ENCODE measurements around the gene ANKIB1. TPM values are rescaled to one million over a fixed set of nuclear protein-coding genes. Genes with fewer than 3 reads are reported as not detected.

ANKIB1 gene
- total RNA-seq, 1 donor from 2014 or later, result 50.1 TPM

- peak overlapping the region; percentile 24 for H3K27ac ChIP-seq
Observed at GRCh38 chr7:92295391-92295790, 49.6 kb downstream of the ANKIB1 start.

GRCh38 chr7:92296235-92296634, 50.5 kb downstream of the ANKIB1 start:
- Histone ChIP-seq H3K4me1 (peaks cover 11% of the 10 kb centered on the region), H3K27ac (no peak overlapping the region), H3K36me3 (no peaks in the 10 kb centered on the region), H3K9me3 (no peaks in the 10 kb centered on the region), H3K27me3 (no peaks in the 10 kb centered on the region), H3K4me3 (no peak overlapping the region)
- TF ChIP-seq, protein P1, sequence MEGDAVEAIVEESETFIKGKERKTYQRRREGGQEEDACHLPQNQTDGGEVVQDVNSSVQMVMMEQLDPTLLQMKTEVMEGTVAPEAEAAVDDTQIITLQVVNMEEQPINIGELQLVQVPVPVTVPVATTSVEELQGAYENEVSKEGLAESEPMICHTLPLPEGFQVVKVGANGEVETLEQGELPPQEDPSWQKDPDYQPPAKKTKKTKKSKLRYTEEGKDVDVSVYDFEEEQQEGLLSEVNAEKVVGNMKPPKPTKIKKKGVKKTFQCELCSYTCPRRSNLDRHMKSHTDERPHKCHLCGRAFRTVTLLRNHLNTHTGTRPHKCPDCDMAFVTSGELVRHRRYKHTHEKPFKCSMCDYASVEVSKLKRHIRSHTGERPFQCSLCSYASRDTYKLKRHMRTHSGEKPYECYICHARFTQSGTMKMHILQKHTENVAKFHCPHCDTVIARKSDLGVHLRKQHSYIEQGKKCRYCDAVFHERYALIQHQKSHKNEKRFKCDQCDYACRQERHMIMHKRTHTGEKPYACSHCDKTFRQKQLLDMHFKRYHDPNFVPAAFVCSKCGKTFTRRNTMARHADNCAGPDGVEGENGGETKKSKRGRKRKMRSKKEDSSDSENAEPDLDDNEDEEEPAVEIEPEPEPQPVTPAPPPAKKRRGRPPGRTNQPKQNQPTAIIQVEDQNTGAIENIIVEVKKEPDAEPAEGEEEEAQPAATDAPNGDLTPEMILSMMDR (IDR thresholded peaks at IDR 0.05), result no peak
- ATAC-seq, result no peak
- no peak for DNase-seq
- intact Hi-C loops (cut with DNase I), result no loop called here

More at GRCh38 chr7:92295391-92295790, 49.6 kb downstream of the ANKIB1 start:
- TF ChIP-seq, protein P1 (IDR thresholded peaks at IDR 0.05), result no peak
- no peaks in the 10 kb centered on the region for H3K27me3 ChIP-seq
- H3K4me1 ChIP-seq, result peaks cover 11% of the 10 kb centered on the region
- DNase-seq (no peak), ATAC-seq (no peak)
- no peaks in the 10 kb centered on the region for H3K9me3 ChIP-seq
- no peaks in the 10 kb centered on the region for H3K36me3 ChIP-seq
- intact Hi-C loops (cut with DNase I), result no loop called here
- no peak overlapping the region for H3K4me3 ChIP-seq

DNA sequence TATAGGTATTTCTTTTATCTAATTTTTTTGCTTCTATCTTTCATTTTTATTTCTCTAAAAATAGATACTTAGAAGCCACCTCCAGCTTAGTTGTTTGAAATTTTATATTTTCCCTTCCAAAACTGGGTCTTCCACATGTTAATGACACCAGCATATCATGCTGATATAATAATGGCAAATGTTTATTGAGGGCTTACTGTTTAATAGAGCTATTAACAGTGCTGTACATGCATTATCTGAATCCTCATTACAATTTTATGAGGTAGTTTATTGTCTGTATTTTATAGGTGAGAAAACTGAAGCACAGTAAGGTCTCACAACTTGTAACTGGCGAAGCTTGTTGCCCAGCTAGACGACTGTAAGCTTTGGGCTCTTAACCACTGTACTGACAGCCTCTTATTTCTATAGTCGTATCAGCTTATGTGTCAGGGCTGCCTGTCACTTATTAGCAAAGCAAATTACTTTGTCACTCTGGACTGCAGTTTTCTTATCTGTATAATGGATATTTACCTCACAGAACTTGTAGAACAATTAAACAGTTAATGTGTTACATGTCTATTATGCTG, 51.2 kb downstream of the ANKIB1 start:
- H3K27ac ChIP-seq, result no peak overlapping the region
- DNase-seq (no peak), ATAC-seq (no peak)
- intact Hi-C loops (cut with DNase I), result no loop called here
- no peak overlapping the region for H3K4me3 ChIP-seq
- no peaks in the 10 kb centered on the region for H3K27me3 ChIP-seq
- no peaks in the 10 kb centered on the region for H3K9me3 ChIP-seq
- H3K4me1 ChIP-seq, result peaks cover 11% of the 10 kb centered on the region
- TF ChIP-seq, protein P1 (IDR thresholded peaks at IDR 0.05), result no peak
- no peaks in the 10 kb centered on the region for H3K36me3 ChIP-seq

- Histone ChIP-seq H3K4me3 (no peak overlapping the region), H3K27me3 (no peaks in the 10 kb centered on the region), H3K27ac (no peak overlapping the region), H3K4me1 (peaks cover 11% of the 10 kb centered on the region), H3K9me3 (no peaks in the 10 kb centered on the region), H3K36me3 (no peaks in the 10 kb centered on the region)
- ATAC-seq (no peak), DNase-seq (no peak)
- intact Hi-C loops (cut with DNase I), result no loop called here
- TF ChIP-seq, protein P1 (IDR thresholded peaks at IDR 0.05), result no peak
Observed at GRCh38 chr7:92297736-92298135, 52.0 kb downstream of the ANKIB1 start.

DNA sequence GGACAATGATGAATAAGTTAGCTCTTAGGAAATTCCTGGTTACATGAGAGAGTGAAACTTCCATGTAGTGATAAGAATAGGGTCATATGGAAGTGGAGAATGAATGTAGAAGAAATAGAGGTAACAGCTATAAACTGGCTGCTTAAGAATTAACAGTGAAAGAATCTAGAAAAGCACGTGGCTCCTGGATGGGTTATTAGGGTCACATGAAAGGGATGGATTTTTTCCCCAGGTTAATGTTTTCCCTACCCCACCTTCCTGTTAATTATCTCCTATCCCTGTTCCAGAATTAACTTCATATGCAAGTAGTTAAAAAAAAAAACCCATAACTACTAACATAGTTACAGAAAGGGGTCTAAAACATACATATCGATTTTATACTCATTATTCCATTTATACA, 58.0 kb downstream of the ANKIB1 start:
- ATAC-seq (no peak), DNase-seq (no peak)
- no peaks in the 10 kb centered on the region for H3K4me1 ChIP-seq
- H3K4me3 ChIP-seq, result no peak overlapping the region
- no peak overlapping the region for H3K27ac ChIP-seq
- no peaks in the 10 kb centered on the region for H3K9me3 ChIP-seq
- TF ChIP-seq, protein P1 (IDR thresholded peaks at IDR 0.05), result no peak
- no peaks in the 10 kb centered on the region for H3K27me3 ChIP-seq
- intact Hi-C loops (cut with DNase I), result no loop called here
- peaks cover 7% of the 10 kb centered on the region for H3K36me3 ChIP-seq

DNA sequence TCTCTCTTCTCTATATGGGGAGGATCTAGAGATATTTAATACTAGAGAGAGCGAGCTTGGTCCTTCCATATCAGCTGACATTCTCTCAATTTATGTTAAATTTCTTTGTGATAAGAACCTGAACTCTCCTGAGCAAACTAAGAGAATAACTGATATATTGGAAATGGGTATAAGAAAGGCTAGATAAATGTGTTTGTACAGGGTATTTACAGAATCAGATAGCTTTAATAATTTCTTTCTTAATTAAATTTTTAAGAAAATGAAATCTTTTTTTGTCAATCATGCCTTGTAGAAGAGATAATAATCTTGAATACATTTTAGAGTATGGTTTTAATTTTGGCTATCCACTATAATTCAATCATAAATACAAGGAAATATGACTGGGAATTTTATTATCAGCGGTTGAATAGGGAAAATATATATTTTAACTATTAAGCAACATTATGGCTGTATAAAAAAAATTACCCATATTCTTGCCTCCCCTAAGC, 58.7 kb downstream of the ANKIB1 start:
- intact Hi-C loops (cut with DNase I), result no loop called here
- Histone ChIP-seq H3K27me3 (no peaks in the 10 kb centered on the region), H3K36me3 (peaks cover 7% of the 10 kb centered on the region), H3K9me3 (no peaks in the 10 kb centered on the region), H3K27ac (no peak overlapping the region), H3K4me1 (no peaks in the 10 kb centered on the region), H3K4me3 (no peak overlapping the region)
- no peak for ATAC-seq
- DNase-seq, result no peak
- TF ChIP-seq, protein P1 (IDR thresholded peaks at IDR 0.05), result no peak
